GM12878 (cell line): Measurements from ENCODE around the gene NFS1. TPM values are rescaled to one million over a fixed set of nuclear protein-coding genes. Genes with fewer than 3 reads are reported as not detected.
A peak's percentile ranks its signal among the peaks of the same experiment; 100 is the strongest.

Experiments used
- ASH2L ChIP-seq: fragments of 300-600, 200-600 bp; sonication (generic); IDR thresholded peaks from 2 replicates; pipeline ENCODE4 v1.6.1; 2017; ENCODE audit warnings: low read depth, mild to moderate bottlenecking, borderline replicate concordance
- FOXK2 ChIP-seq: fragments of 450-650 bp; IDR thresholded peaks from 2 replicates; pipeline ENCODE4 v1.6.1; 2017; ENCODE audit warnings: mild to moderate bottlenecking, moderate library complexity
- GABPA ChIP-seq: IDR thresholded peaks from 2 replicates; pipeline ENCODE4 v1.6.1; 2014; ENCODE audit warnings: antibody characterized with exemption, low read depth, mild to moderate bottlenecking, inconsistent platforms
- GATAD2B ChIP-seq: fragments of 450-650 bp; conservative IDR thresholded peaks from 2 replicates; pipeline ENCODE4 v1.6.1; 2017; ENCODE audit warnings: low read depth, mild to moderate bottlenecking, moderate library complexity
- HCFC1 ChIP-seq: fragments of 150-350 bp; IDR thresholded peaks from 2 replicates; pipeline ENCODE4 v1.6.1; 2014; ENCODE audit warnings: low read length
- HDAC2 ChIP-seq: fragments of 200-600 bp; sonication (generic); IDR thresholded peaks from 2 replicates; pipeline ENCODE4 v1.6.1; 2017
- JUNB ChIP-seq: IDR thresholded peaks from 2 replicates; pipeline ENCODE4 v1.6.1; 2016; ENCODE audit warnings: antibody characterized with exemption, mild to moderate bottlenecking
- JUND ChIP-seq: IDR thresholded peaks from 2 replicates; pipeline ENCODE4 v1.6.1; 2012; ENCODE audit warnings: low read depth, mild to moderate bottlenecking, low read length, improper control_type of control experiment, moderate library complexity
- KLF5 ChIP-seq: fragments of 450-650 bp; IDR thresholded peaks from 2 replicates; pipeline ENCODE4 v1.6.1; 2014; ENCODE audit warnings: mild to moderate bottlenecking; ENCODE audit not compliant: partially characterized antibody
- NR2C1 ChIP-seq: fragments of 450-650 bp; IDR thresholded peaks from 2 replicates; pipeline ENCODE4 v1.6.1; 2017; ENCODE audit warnings: antibody characterized with exemption, mild to moderate bottlenecking, moderate library complexity
- PML ChIP-seq: IDR thresholded peaks from 2 replicates; pipeline ENCODE4 v1.6.1; 2012; ENCODE audit warnings: low read length, inconsistent platforms
- RUNX3 ChIP-seq: IDR thresholded peaks from 2 replicates; pipeline ENCODE4 v1.6.1; 2012; ENCODE audit warnings: low read length, inconsistent platforms
- SIN3A ChIP-seq: IDR thresholded peaks from 2 replicates; pipeline ENCODE4 v1.6.1; 2012; ENCODE audit warnings: low read depth, low read length, improper control_type of control experiment
- SMAD5 ChIP-seq: IDR thresholded peaks from 2 replicates; pipeline ENCODE4 v1.6.1; 2016; ENCODE audit warnings: antibody characterized with exemption, low read depth
- SREBF2 ChIP-seq: IDR thresholded peaks from 2 replicates; pipeline ENCODE4 v1.6.1; 2012; ENCODE audit warnings: mild to moderate bottlenecking, low read length
- STAT1 ChIP-seq: fragments of 450-650 bp; conservative IDR thresholded peaks from 2 replicates; pipeline ENCODE4 v1.6.1; 2014; ENCODE audit warnings: antibody characterized with exemption, mild to moderate bottlenecking
- STAT3 ChIP-seq: IDR thresholded peaks from 2 replicates; pipeline ENCODE4 v1.6.1; 2011; ENCODE audit warnings: low read depth, low read length, improper control_type of control experiment
- TARDBP ChIP-seq: IDR thresholded peaks from 2 replicates; pipeline ENCODE4 v1.6.1; 2016; ENCODE audit warnings: borderline replicate concordance
- TBL1XR1 ChIP-seq: IDR thresholded peaks from 2 replicates; pipeline ENCODE4 v1.6.1; 2012; ENCODE audit warnings: low read depth, low read length, improper control_type of control experiment
- WRNIP1 ChIP-seq: IDR thresholded peaks from 2 replicates; pipeline ENCODE4 v1.6.1; 2011; ENCODE audit warnings: low read depth, low read length, improper control_type of control experiment, borderline replicate concordance
- polyA plus RNA-seq, 11 experiments: library from polyadenylated mRNA; depleted of rRNA in 4 of 11; unstranded in 6 of 11; stranded (reverse) in 5 of 11; fragments of >200 nt; fragmentation: Nextera tagmentation in 4 of 11; fragmentation: Illumina TruSeq in 1 of 11; extraction: Ambion mirVana in 4 of 11; extraction: Trizol in 1 of 11; gene quantifications; 1 replicate in 1 of 11; 2 replicates in 10 of 11; pipeline versions ENCODE4 v1.2.1 to v1.2.3, GENCODE V29; 2011 to 2016; ENCODE audit warnings: inconsistent platforms in 2 of 11, missing spikeins in 2 of 11, low read depth in 1 of 11
- total RNA-seq, 4 experiments: library from RNA; depleted of rRNA in 3 of 4; stranded (reverse); fragments of >200 nt in 3 of 4; fragmentation: Illumina TruSeq in 1 of 4; extraction: Trizol in 1 of 4; gene quantifications; 2 replicates each; pipeline versions ENCODE4 v1.2.1 to v1.2.3, GENCODE V29; 2013 to 2021
- TF ChIP-seq, protein P1 (sequence below): fragments of 450-650 bp; IDR thresholded peaks from 2 replicates; pipeline ENCODE4 v1.6.1; 2017; ENCODE audit warnings: mild to moderate bottlenecking, low read depth, inconsistent platforms; ENCODE audit not compliant: poor library complexity, severe bottlenecking
- TF ChIP-seq, protein P2 (sequence below): IDR thresholded peaks from 2 replicates; pipeline ENCODE4 v1.6.1; 2011; ENCODE audit warnings: mild to moderate bottlenecking, low read depth, low read length, moderate library complexity; ENCODE audit not compliant: insufficient replicate concordance
- TF ChIP-seq, protein P3 (sequence below): fragments of 450-650 bp; formaldehyde crosslinking; IDR thresholded peaks from 2 replicates; pipeline ENCODE4 v1.4.0; 2020; ENCODE audit warnings: mild to moderate bottlenecking, moderate library complexity
- TF ChIP-seq, protein P4 (sequence below): IDR thresholded peaks from 2 replicates; pipeline ENCODE4 v1.6.1; 2011; ENCODE audit warnings: borderline replicate concordance, low read depth, mild to moderate bottlenecking, moderate library complexity, low read length; ENCODE audit not compliant: insufficient read depth, poor library complexity, severe bottlenecking

The NFS1 gene
- total and polyA plus RNA-seq, 10 of the 15 experiments (the other 5 are each of a cell fraction or from before 2014, with no cell fraction given), result 9.2 to 74.1 (median 38.6) TPM

DNA sequence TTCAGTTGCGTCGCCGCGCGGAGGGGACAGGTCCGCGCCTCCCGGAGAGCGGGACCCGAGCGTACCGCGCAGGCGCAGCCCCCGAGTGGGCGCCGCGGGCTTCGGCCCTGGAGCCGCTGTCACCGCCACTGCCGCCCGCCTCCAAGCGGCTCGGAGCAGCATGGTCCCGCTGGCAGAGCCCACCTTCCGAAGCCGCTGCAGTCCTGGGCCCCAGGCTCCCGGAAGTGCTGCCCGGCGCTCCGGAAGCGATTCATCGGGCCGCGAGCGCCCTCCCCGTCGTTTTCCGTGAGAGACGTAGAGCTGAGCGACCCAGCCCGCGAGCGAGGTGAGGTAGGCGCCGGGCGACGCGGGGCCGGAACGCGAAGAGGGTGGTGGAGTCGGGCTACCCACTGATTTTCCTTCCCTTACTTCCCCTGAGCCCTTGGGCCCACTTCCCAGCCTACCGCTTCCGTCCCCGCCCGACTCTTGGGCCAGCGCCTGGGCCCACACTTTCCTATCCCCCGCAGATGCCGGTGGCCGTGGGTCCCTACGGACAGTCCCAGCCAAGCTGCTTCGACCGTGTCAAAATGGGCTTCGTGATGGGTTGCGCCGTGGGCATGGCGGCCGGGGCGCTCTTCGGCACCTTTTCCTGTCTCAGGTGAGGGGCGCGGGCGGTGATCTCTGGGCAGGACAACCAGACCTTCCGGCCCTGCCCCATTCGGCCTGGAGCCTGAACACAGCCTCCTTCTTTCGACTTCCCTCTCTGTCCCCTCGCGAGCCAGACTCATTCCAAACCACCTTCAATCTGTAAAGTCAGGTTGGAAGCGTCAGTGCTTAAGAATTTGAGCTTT is at the start of gene NFS1, which contains the start of gene ROMO1 (continued):
- TF ChIP-seq, protein P1, sequence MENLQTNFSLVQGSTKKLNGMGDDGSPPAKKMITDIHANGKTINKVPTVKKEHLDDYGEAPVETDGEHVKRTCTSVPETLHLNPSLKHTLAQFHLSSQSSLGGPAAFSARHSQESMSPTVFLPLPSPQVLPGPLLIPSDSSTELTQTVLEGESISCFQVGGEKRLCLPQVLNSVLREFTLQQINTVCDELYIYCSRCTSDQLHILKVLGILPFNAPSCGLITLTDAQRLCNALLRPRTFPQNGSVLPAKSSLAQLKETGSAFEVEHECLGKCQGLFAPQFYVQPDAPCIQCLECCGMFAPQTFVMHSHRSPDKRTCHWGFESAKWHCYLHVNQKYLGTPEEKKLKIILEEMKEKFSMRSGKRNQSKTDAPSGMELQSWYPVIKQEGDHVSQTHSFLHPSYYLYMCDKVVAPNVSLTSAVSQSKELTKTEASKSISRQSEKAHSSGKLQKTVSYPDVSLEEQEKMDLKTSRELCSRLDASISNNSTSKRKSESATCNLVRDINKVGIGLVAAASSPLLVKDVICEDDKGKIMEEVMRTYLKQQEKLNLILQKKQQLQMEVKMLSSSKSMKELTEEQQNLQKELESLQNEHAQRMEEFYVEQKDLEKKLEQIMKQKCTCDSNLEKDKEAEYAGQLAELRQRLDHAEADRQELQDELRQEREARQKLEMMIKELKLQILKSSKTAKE, result no peak
- no peak for TF ChIP-seq HDAC2
- no peak for TF ChIP-seq STAT3
- no peak for TF ChIP-seq WRNIP1
- TF ChIP-seq SREBF2, result peak; percentile 41; the same call in 1 of the 2 replicates
- TF ChIP-seq, protein P2, sequence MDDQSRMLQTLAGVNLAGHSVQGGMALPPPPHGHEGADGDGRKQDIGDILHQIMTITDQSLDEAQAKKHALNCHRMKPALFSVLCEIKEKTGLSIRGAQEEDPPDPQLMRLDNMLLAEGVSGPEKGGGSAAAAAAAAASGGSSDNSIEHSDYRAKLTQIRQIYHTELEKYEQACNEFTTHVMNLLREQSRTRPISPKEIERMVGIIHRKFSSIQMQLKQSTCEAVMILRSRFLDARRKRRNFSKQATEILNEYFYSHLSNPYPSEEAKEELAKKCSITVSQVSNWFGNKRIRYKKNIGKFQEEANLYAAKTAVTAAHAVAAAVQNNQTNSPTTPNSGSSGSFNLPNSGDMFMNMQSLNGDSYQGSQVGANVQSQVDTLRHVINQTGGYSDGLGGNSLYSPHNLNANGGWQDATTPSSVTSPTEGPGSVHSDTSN, result no peak
- no peak for TF ChIP-seq RUNX3
- TF ChIP-seq SIN3A, result 0 out of 2 replicates have a peak, but pooled peaks have one; percentile 31
- peak; percentile 53 for TF ChIP-seq KLF5
- peak; percentile 61 for TF ChIP-seq GATAD2B
- peak; percentile 71 for TF ChIP-seq HCFC1
- no peak for TF ChIP-seq TBL1XR1
- peak; percentile 98 for TF ChIP-seq GABPA
- TF ChIP-seq JUND, result no peak
- peak; percentile 90 for TF ChIP-seq PML
- no peak for TF ChIP-seq JUNB
- no peak for TF ChIP-seq TARDBP
- TF ChIP-seq, protein P3, sequence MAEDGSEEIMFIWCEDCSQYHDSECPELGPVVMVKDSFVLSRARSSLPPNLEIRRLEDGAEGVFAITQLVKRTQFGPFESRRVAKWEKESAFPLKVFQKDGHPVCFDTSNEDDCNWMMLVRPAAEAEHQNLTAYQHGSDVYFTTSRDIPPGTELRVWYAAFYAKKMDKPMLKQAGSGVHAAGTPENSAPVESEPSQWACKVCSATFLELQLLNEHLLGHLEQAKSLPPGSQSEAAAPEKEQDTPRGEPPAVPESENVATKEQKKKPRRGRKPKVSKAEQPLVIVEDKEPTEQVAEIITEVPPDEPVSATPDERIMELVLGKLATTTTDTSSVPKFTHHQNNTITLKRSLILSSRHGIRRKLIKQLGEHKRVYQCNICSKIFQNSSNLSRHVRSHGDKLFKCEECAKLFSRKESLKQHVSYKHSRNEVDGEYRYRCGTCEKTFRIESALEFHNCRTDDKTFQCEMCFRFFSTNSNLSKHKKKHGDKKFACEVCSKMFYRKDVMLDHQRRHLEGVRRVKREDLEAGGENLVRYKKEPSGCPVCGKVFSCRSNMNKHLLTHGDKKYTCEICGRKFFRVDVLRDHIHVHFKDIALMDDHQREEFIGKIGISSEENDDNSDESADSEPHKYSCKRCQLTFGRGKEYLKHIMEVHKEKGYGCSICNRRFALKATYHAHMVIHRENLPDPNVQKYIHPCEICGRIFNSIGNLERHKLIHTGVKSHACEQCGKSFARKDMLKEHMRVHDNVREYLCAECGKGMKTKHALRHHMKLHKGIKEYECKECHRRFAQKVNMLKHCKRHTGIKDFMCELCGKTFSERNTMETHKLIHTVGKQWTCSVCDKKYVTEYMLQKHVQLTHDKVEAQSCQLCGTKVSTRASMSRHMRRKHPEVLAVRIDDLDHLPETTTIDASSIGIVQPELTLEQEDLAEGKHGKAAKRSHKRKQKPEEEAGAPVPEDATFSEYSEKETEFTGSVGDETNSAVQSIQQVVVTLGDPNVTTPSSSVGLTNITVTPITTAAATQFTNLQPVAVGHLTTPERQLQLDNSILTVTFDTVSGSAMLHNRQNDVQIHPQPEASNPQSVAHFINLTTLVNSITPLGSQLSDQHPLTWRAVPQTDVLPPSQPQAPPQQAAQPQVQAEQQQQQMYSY (CRISPR knock-in tag), result no peak
- 0 out of 2 replicates have a peak, but pooled peaks have one; percentile 50 for TF ChIP-seq ASH2L
- peak; percentile 99 for TF ChIP-seq NR2C1
- no peak for TF ChIP-seq STAT1
- TF ChIP-seq SMAD5, result no peak
- peak; percentile 38; the same call in 1 of the 2 replicates for TF ChIP-seq FOXK2
- TF ChIP-seq, protein P4, sequence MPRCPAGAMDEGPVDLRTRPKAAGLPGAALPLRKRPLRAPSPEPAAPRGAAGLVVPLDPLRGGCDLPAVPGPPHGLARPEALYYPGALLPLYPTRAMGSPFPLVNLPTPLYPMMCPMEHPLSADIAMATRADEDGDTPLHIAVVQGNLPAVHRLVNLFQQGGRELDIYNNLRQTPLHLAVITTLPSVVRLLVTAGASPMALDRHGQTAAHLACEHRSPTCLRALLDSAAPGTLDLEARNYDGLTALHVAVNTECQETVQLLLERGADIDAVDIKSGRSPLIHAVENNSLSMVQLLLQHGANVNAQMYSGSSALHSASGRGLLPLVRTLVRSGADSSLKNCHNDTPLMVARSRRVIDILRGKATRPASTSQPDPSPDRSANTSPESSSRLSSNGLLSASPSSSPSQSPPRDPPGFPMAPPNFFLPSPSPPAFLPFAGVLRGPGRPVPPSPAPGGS, result no peak
